PFSK-1 (cell line): ENCODE measurements around the gene SOX8.

Experiments
- FOXP2 ChIP-seq: optimal IDR thresholded peaks from 2 replicates; pipeline ENCODE3; 2011; ENCODE audit warnings: borderline replicate concordance, control low read depth, inconsistent platforms; ENCODE audit not compliant: insufficient read depth; ENCODE audit errors: extremely low read length, extremely low read depth
- POLR2AphosphoS5 ChIP-seq: IDR thresholded peaks from 2 replicates; pipeline ENCODE4 v1.6.1; 2012; ENCODE audit warnings: low read depth, mild to moderate bottlenecking, control low read depth, low read length, moderate library complexity
- REST ChIP-seq, 2 experiments: IDR thresholded peaks; 2 replicates each; pipeline versions ENCODE4 v1.6.1 to v1.8.0; 2011 to 2012; ENCODE audit warnings: low read depth in 2 of 2, low read length in 2 of 2, control low read depth in 1 of 2, inconsistent platforms in 1 of 2, mild to moderate bottlenecking in 1 of 2, moderate library complexity in 1 of 2; ENCODE audit not compliant: insufficient read depth in 1 of 2
- SIN3A ChIP-seq: IDR thresholded peaks from 2 replicates; pipeline ENCODE4 v1.6.1; 2012; ENCODE audit warnings: mild to moderate bottlenecking, low read length, moderate library complexity, borderline replicate concordance; ENCODE audit not compliant: insufficient read depth
- TAF1 ChIP-seq: IDR thresholded peaks from 2 replicates; pipeline ENCODE4 v1.6.1; 2012; ENCODE audit warnings: low read length, control low read depth, borderline replicate concordance; ENCODE audit not compliant: insufficient read depth

SOX8 gene

GRCh38 chr16:947255-947921, 34.2 kb upstream of the SOX8 start:
- TF ChIP-seq POLR2AphosphoS5 = no peak
- no peak for TF ChIP-seq FOXP2
- no peak for TF ChIP-seq SIN3A
- TF ChIP-seq REST (IDR thresholded peaks at IDR 0.05; ENCODE audit: insufficient read depth in 1 of 2, low read depth in 2 of 2, low read length in 2 of 2) = no peak
- no peak for TF ChIP-seq TAF1

- no peak for TF ChIP-seq POLR2AphosphoS5
- no peak for TF ChIP-seq TAF1
- no peak for TF ChIP-seq SIN3A
- TF ChIP-seq FOXP2 = no peak
- TF ChIP-seq REST (IDR thresholded peaks at IDR 0.05; ENCODE audit: insufficient read depth in 1 of 2, low read depth in 2 of 2, low read length in 2 of 2) = no peak
Measured at GRCh38 chr16:951660-952301, 29.8 kb upstream of the SOX8 start.

GRCh38 chr16:952321-952720, 29.2 kb upstream of the SOX8 start:
- TF ChIP-seq TAF1 (no peak), REST (IDR thresholded peaks at IDR 0.05; ENCODE audit: insufficient read depth in 1 of 2, low read depth in 2 of 2, low read length in 2 of 2) (no peak), FOXP2 (no peak)

- TF ChIP-seq TAF1 = no peak
Measured at GRCh38 chr16:959232-960040, 22.1 kb upstream of the SOX8 start.

GRCh38 chr16:962366-962765, 19.2 kb upstream of the SOX8 start:
- TF ChIP-seq FOXP2 = no peak
- TF ChIP-seq REST (IDR thresholded peaks at IDR 0.05; ENCODE audit: insufficient read depth in 1 of 2, low read depth in 2 of 2, low read length in 2 of 2) = no peak
- no peak for TF ChIP-seq POLR2AphosphoS5
- TF ChIP-seq TAF1 = no peak
- no peak for TF ChIP-seq SIN3A
